Measurements from ENCODE around the gene TLK1. TPM values are rescaled to one million over a fixed set of nuclear protein-coding genes. Genes with fewer than 3 reads are reported as not detected.

The TLK1 gene
- total RNA-seq, 2 experiments from 2014 or later = 73.2 to 74.0 TPM

- POLR2A ChIA-PET = no interaction called here
Observed at GRCh38 chr2:171042253-171042969, 118.3 kb downstream of the TLK1 start.

GRCh38 chr2:171036532-171036931 is 124.2 kb downstream of the TLK1 start:
- ChIA-PET POLR2A (no interaction called here), CTCF (no interaction called here)

More at GRCh38 chr2:171042253-171042969, 118.3 kb downstream of the TLK1 start:
- CTCF ChIA-PET = no interaction called here

GRCh38 chr2:171034315-171034714 is 126.4 kb downstream of the TLK1 start:
- ChIA-PET CTCF (no interaction called here), POLR2A (no interaction called here)

- ChIA-PET CTCF (no interaction called here), POLR2A (no interaction called here)
Observed at GRCh38 chr2:171025214-171025613, 135.5 kb downstream of the TLK1 start.

- ChIA-PET POLR2A (no interaction called here), CTCF (interaction anchor here (0.6 kb wide), 1 partner anchor 34 kb away, joined by 3 read pairs; no protein-coding TSS in a partner anchor)
Observed at GRCh38 chr2:171018522-171018921, 142.2 kb downstream of the TLK1 start.

- CTCF ChIA-PET = interaction anchor here (0.5 kb wide), 1 partner anchor 87 kb away, joined by 5 read pairs; the partner anchor contains the start of gene GORASP2
- POLR2A ChIA-PET = no interaction called here
Observed at GRCh38 chr2:171016125-171016524, 144.6 kb downstream of the TLK1 start.

- POLR2A ChIA-PET = no interaction called here
- CTCF ChIA-PET = no interaction called here
Observed at GRCh38 chr2:171013851-171014250, 146.8 kb downstream of the TLK1 start.

GRCh38 chr2:171009386-171009785 is 151.3 kb downstream of the TLK1 start:
- ChIA-PET POLR2A (no interaction called here), CTCF (interaction anchor here (0.5 kb wide), 1 partner anchor 259 kb away, joined by 3 read pairs; no protein-coding TSS in a partner anchor)

GRCh38 chr2:171008550-171009205 is 152.0 kb downstream of the TLK1 start:
- ChIA-PET CTCF (no interaction called here), POLR2A (no interaction called here)

GRCh38 chr2:171004833-171005232 is 155.9 kb downstream of the TLK1 start:
- CTCF ChIA-PET = no interaction called here

GRCh38 chr2:171004363-171004762 is 156.3 kb downstream of the TLK1 start:
- ChIA-PET CTCF (no interaction called here), POLR2A (no interaction called here)

More at GRCh38 chr2:171004833-171005232, 155.9 kb downstream of the TLK1 start:
- POLR2A ChIA-PET = no interaction called here

GRCh38 chr2:170999654-171000053 is 161.0 kb downstream of the TLK1 start:
- POLR2A ChIA-PET = no interaction called here
- CTCF ChIA-PET = no interaction called here

GRCh38 chr2:170997893-170998597 is 162.6 kb downstream of the TLK1 start:
- POLR2A ChIA-PET = no interaction called here
- CTCF ChIA-PET = no interaction called here

GRCh38 chr2:170996316-170996715 is 164.4 kb downstream of the TLK1 start:
- ChIA-PET POLR2A (no interaction called here), CTCF (no interaction called here)

GRCh38 chr2:170991398-170992182 is 169.1 kb downstream of the TLK1 start:
- CTCF ChIA-PET = interaction anchor here (0.6 kb wide), 2 partner anchors 61 to 558 kb away, joined by 3 read pairs; no protein-coding TSS in a partner anchor

GRCh38 chr2:170986566-170987258 is 174.0 kb downstream of the TLK1 start:
- CTCF ChIA-PET = no interaction called here

More at GRCh38 chr2:170991398-170992182, 169.1 kb downstream of the TLK1 start:
- POLR2A ChIA-PET = no interaction called here

GRCh38 chr2:170985407-170985806 is 175.3 kb downstream of the TLK1 start:
- CTCF ChIA-PET = interaction anchor here (0.6 kb wide), 1 partner anchor 78 kb away, joined by 5 read pairs; no protein-coding TSS in a partner anchor
- POLR2A ChIA-PET = no interaction called here

More at GRCh38 chr2:170986566-170987258, 174.0 kb downstream of the TLK1 start:
- POLR2A ChIA-PET = no interaction called here

GRCh38 chr2:170984079-170984478 is 176.6 kb downstream of the TLK1 start:
- POLR2A ChIA-PET = no interaction called here
- CTCF ChIA-PET = interaction anchor here (0.6 kb wide), 1 partner anchor 35 kb away, joined by 3 read pairs; no protein-coding TSS in a partner anchor

- POLR2A ChIA-PET = no interaction called here
- CTCF ChIA-PET = no interaction called here
Observed at GRCh38 chr2:170975943-170976270, 184.8 kb downstream of the TLK1 start.
